Measurements from ENCODE around the gene TMEM156.

TMEM156 gene

DNA sequence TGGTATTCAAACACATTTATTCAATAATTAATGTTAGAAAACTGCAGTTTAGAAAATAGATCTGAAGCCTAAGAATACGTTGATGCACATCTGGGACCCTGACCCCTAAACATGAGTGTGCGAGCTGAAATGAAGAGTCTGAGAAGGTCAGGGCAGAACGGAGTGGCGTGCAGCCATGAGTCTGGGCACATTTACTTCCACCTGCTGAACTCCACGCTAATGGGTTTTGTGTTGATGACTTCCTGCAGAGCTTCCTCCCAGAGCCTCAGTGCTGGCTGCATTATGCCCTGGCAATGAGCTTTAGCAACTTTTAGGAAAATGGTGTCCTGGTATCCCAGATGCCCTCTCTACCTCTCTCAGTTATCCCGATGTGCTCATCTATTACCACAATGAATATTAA, 111.5 kb downstream of the TMEM156 start:
- Histone ChIP-seq H3K9me3 (ENCODE audit: control insufficient read depth in 2 of 2, low read length in 2 of 2) (no peaks in the 10 kb centered on the region), H3K36me3 (ENCODE audit: control insufficient read depth in 2 of 2, insufficient read depth in 2 of 2, low read length in 2 of 2) (peaks cover 39 to 44% of the 10 kb centered on the region in 2 donors)

DNA sequence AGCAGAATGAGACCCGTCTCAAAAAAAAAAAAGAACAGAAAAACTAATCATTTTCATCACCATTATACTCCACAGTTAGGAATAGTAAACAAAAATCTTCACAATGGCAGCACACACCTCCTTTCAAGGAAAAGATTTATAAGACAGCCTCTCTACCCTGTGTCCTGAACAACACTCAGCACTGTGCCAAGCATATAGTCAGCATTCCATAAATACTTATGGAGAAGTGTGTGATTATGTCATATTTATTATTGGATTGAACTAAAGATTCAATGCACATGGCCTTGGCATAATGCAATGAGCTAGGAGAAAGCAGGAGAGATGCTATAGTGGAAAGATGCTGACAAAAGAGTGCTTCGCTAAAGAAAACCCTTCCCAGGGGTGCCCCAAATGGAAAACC, 112.0 kb downstream of the TMEM156 start:
- H3K9me3 ChIP-seq (ENCODE audit: control insufficient read depth in 2 of 2, low read length in 2 of 2) = no peaks in the 10 kb centered on the region
- no peaks in the 10 kb centered on the region for H3K27me3 ChIP-seq (ENCODE audit: control insufficient read depth in 2 of 2, insufficient read depth in 2 of 2, low read length in 2 of 2)
- H3K4me3 ChIP-seq (ENCODE audit: low read length in 2 of 2) = no peak overlapping the region
- H3K4me1 ChIP-seq (ENCODE audit: control insufficient read depth in 2 of 2, insufficient read depth in 2 of 2, low read length in 2 of 2) = no peaks in the 10 kb centered on the region
- H3K9ac ChIP-seq (ENCODE audit: low read depth in 1 of 2, low read length in 2 of 2) = no peak overlapping the region
- H3K36me3 ChIP-seq (ENCODE audit: control insufficient read depth in 2 of 2, insufficient read depth in 2 of 2, low read length in 2 of 2) = peaks cover 42 to 49% of the 10 kb centered on the region in 2 donors
- no peak overlapping the region for H3K27ac ChIP-seq (ENCODE audit: low read depth in 2 of 2, low read length in 2 of 2)

More for the DNA sequence above, 111.5 kb downstream of the TMEM156 start:
- Histone ChIP-seq H3K27ac (ENCODE audit: low read depth in 2 of 2, low read length in 2 of 2) (no peak overlapping the region), H3K4me1 (ENCODE audit: control insufficient read depth in 2 of 2, insufficient read depth in 2 of 2, low read length in 2 of 2) (no peaks in the 10 kb centered on the region), H3K27me3 (ENCODE audit: control insufficient read depth in 2 of 2, insufficient read depth in 2 of 2, low read length in 2 of 2) (no peaks in the 10 kb centered on the region), H3K9ac (ENCODE audit: low read depth in 1 of 2, low read length in 2 of 2) (no peak overlapping the region), H3K4me3 (ENCODE audit: low read length in 2 of 2) (no peak overlapping the region)

DNA sequence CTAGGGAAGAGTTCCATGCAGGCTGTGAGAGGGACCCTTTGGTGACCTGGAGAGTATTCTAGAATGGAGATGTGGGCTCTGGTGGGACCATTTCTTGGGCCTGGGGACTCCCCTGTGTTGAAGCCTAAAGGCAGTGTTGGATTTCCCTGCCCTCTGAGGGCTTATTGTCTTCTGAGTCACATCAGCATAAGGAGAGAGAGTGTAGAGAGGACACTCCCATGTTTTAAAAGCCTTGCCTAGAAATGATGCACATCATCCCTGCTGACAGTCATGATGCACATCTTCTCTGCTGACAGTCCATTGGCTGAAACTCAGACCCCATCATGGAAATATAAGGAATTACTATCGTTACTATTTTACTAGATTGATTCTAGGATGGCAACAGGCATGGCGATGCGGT, 112.7 kb downstream of the TMEM156 start:
- Histone ChIP-seq H3K9me3 (ENCODE audit: control insufficient read depth in 2 of 2, low read length in 2 of 2) (no peaks in the 10 kb centered on the region), H3K9ac (ENCODE audit: low read depth in 1 of 2, low read length in 2 of 2) (no peak overlapping the region), H3K4me3 (ENCODE audit: low read length in 2 of 2) (no peak overlapping the region), H3K36me3 (ENCODE audit: control insufficient read depth in 2 of 2, insufficient read depth in 2 of 2, low read length in 2 of 2) (peaks cover 48 to 55% of the 10 kb centered on the region in 2 donors), H3K27ac (ENCODE audit: low read depth in 2 of 2, low read length in 2 of 2) (no peak overlapping the region), H3K4me1 (ENCODE audit: control insufficient read depth in 2 of 2, insufficient read depth in 2 of 2, low read length in 2 of 2) (no peaks in the 10 kb centered on the region), H3K27me3 (ENCODE audit: control insufficient read depth in 2 of 2, insufficient read depth in 2 of 2, low read length in 2 of 2) (no peaks in the 10 kb centered on the region)

DNA sequence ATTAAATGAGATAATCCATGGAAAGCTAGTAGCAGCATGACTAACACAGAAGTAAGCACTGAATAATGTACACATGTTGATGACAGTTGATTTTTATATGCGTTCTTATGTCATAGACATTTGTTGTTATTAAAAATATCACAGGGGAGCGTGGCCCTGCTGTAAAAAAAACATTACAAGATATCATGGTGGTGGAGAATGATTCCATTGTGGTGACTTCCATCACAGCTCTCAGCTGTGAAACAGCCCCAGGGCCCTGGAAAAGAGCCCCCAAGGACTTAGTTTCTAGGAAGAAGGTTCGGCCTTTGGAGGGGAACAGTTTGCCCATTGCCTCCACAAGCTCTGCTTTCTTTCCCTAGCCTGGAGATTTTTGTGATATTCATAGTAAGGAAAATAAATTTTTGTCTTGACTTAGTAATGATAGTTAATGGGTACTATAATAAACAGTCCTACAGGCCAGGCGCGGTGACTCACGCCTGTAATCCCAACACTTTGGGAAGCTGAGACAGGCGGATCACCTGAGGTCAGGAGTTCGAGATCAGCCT, 114.7 kb downstream of the TMEM156 start:
- Histone ChIP-seq H3K4me1 (ENCODE audit: control insufficient read depth in 2 of 2, insufficient read depth in 2 of 2, low read length in 2 of 2) (no peaks in the 10 kb centered on the region), H3K27ac (ENCODE audit: low read depth in 2 of 2, low read length in 2 of 2) (no peak overlapping the region), H3K27me3 (ENCODE audit: control insufficient read depth in 2 of 2, insufficient read depth in 2 of 2, low read length in 2 of 2) (no peaks in the 10 kb centered on the region), H3K9ac (ENCODE audit: low read depth in 1 of 2, low read length in 2 of 2) (no peak overlapping the region), H3K4me3 (ENCODE audit: low read length in 2 of 2) (no peak overlapping the region), H3K9me3 (ENCODE audit: control insufficient read depth in 2 of 2, low read length in 2 of 2) (no peaks in the 10 kb centered on the region), H3K36me3 (ENCODE audit: control insufficient read depth in 2 of 2, insufficient read depth in 2 of 2, low read length in 2 of 2) (peaks cover 38 to 47% of the 10 kb centered on the region in 2 donors)
